Embryonic facial prominence (tissue), 1 donor: Measurements from ENCODE around the gene TMOD1.
"Not testable (repeated sequence)": the region's sequence is repeated elsewhere in the genome, so short reads cannot be mapped to it uniquely, and the experiment has no call there.

Source experiments
- DNase-seq: peaks from one replicate; pipeline ENCODE4 v3.0.0-alpha.2; 2016; ENCODE audit errors: extremely low spot score

TMOD1 gene

DNA sequence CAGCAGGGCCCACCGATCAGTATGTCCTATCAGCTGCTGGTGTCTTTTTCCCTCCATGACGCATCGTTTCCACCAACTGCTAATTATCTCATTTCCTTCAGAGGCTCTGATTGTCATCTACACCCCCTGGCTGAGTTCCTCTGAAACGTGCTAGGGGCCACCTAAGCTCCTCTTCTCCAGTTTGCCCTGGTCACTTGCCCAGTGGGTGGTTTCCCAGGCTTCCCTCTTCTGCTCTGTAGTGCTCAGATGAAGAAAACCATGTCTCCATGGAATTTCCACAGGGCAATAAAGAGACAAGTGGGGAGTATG lies 66.4 kb downstream of the TMOD1 start:
- no peak for DNase-seq

GRCh38 chr9:97568461-97569275 lies 67.2 kb downstream of the TMOD1 start:
- no peak for DNase-seq

DNA sequence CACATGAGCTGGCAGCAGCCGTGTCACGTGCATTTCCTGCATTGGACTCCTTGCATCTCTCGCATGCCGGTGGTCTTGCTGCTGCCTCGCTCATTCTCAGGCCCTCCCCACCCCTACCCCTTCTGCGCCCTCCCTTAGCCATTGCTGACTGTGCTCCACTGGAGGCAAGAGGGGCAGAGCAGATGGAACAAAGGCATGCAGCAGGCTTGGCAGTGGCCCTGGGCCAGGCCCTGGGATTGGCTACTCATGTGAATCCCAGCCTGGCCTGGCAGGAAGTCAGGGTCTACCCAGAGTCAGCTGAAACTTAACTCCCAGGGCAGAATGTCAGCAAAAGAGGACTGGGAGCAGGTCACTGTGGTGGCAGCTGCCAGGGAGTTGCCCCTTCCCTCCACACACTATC lies 69.4 kb downstream of the TMOD1 start:
- DNase-seq: no peak

DNA sequence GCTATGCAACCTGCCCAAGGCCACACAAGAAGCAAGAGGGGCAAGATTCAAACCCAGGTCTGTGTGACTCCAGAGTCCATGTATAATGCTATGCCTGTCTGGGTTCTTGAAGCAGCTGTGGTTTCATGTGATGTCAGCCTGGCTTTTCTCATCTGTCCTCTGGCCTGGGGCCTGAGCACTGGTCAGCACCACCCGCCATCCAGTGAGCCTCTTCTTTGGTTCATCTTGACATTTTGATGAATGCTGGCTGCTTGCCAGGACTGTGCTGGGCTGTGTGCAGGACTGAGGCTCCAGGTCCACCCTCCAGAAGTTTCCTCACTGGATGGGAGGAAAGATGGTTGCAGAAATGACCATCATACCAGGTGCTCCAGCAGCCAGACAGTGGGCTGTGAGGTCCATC lies 70.2 kb downstream of the TMOD1 start:
- no peak for DNase-seq

- DNase-seq: no peak
Measured at GRCh38 chr9:97572196-97572891, 70.9 kb downstream of the TMOD1 start.

GRCh38 chr9:97572892-97573365 lies 71.5 kb downstream of the TMOD1 start:
- DNase-seq: no peak

GRCh38 chr9:97573482-97574073 lies 72.1 kb downstream of the TMOD1 start:
- no peak for DNase-seq

- not testable (repeated sequence) for DNase-seq
Measured at GRCh38 chr9:97574101-97574571, 72.7 kb downstream of the TMOD1 start.

DNA sequence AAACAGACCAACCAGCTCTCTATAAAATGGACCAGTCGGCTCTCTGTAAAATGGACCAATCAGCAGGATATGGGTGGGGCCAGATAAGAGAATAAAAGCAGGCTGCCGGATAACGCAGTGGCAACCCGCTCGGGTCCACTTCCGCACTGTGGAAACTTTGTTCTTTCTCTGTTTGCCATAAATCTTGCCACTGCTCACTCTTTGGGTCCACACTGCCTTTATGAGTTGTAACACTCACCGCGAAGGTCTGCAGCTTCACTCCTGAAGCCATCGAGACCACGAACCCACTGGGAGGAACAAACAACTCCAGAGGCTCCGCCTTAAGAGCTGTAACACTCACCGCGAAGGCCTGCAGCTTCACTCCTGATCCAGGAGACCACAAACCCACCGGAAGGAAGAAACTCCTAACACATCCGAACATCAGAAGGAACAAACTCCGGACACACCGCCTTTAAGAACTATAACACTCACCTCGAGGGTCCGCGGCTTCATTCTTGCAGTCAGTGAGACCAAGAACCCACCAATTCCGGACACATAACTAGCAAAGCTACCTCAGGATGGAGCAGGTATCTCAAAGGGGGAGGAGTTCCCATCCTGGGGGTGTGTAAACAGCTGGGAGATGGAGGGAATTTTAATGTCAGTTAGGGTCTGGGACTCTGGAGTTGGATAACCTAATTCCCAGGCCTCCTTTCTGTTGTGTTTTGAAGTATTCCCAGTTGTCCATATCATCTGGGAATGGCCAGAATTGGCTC lies 73.6 kb downstream of the TMOD1 start:
- not testable (repeated sequence) for DNase-seq

DNA sequence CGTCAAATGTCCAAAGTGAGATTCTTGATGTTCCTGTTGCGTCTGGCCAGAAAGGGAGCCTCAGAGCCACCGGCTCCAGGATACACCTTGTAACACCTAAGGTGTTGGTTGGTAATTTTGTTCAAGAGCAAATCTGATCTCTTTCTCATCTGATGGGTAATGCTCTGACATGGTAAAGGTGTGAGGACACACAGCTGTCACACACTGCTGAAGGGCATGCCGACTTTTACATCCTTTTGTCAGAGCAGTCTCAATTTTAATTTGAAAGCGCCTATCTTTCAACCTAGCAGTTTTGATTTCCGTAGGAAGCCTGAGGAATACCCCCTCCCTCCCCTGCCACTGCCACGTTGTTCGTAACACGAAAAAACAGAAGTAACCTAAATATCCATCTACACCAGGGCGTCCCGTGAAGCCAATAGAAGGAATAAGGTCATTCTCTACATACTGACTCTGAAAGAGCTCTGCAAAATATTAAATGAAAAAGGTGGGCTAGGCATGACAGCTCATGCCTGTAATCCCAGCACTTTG lies 74.3 kb downstream of the TMOD1 start:
- no peak for DNase-seq

DNA sequence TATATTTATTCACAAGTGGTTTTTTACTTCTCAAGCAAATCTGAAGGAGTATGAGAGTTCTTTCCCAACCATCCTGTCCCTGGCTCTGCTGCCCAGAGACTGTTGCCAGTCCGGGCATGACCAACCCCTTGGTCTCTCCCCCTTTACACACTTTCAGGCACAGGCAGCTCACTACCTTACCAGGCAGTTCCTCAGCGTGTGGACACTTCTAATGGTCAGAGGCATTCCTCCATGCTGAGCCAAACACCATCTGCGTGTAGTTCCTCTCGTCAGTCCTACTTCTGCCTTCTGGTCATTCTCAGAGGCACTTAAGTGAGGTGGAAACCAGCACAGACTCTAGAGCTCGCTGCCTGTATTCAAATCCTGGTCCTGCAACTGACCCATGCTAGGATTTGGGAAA lies 75.6 kb downstream of the TMOD1 start:
- no peak for DNase-seq

GRCh38 chr9:97578846-97579245 lies 77.4 kb downstream of the TMOD1 start:
- DNase-seq: no peak

GRCh38 chr9:97579914-97580313 lies 78.4 kb downstream of the TMOD1 start:
- no peak for DNase-seq

- DNase-seq: not testable (repeated sequence)
Measured at GRCh38 chr9:97581590-97581989, 80.1 kb downstream of the TMOD1 start.

DNA sequence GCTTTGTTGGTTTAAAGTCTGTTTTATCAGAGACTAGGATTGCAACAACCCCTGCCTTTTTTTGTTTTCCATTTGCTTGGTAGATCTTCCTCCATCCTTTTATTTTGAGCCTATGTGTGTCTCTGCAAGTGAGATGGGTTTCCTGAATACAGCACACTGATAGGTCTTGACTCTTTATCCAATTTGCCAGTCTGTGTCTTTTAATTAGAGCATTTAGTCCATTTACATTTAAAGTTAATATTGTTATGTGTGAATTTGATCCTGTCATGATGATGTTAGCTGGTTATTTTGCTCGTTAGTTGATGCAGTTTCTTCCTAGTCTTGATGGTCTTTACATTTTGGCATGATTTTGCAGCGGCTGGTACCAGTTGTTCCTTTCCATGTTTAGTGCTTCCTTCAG lies 83.3 kb downstream of the TMOD1 start:
- not testable (repeated sequence) for DNase-seq

DNA sequence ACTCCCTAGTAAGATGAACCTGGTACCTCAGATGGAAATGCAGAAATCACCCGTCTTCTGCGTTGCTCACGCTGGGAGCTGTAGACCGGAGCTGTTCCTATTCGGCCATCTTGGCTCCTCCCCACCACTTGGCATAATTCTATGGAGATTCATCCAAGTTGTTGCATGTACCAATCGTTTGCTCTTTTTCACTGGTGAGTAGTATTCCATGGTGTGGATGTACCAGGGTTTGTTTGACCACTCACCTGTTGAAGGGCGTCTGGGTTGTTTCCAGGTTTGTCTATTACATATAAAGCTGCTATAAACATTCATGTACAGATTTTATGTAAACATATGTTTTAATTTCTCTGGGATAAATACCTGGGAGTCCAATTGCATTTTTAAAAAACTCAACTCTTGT lies 85.4 kb downstream of the TMOD1 start:
- not testable (repeated sequence) for DNase-seq

- DNase-seq: no peak
Measured at GRCh38 chr9:97591535-97591934, 90.1 kb downstream of the TMOD1 start.

DNA sequence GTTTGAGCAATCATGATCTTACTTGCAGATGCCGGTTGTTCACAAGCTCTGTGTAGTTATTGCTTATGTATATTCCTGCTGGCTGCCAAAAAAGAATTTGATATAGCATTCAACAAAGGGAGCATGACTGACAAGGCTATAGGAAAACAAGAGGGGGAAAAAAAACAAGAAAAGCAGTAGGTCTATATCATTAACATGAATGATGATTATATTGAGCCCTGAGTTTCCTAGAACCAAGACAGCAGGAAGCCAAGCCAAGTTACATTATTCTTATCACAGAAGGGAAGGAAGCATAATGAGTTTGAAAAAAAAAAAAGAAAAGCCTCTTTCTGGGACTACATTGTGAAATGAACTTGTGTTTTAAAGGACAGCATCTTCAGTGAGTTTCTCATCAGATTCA lies 90.7 kb downstream of the TMOD1 start:
- DNase-seq: no peak

DNA sequence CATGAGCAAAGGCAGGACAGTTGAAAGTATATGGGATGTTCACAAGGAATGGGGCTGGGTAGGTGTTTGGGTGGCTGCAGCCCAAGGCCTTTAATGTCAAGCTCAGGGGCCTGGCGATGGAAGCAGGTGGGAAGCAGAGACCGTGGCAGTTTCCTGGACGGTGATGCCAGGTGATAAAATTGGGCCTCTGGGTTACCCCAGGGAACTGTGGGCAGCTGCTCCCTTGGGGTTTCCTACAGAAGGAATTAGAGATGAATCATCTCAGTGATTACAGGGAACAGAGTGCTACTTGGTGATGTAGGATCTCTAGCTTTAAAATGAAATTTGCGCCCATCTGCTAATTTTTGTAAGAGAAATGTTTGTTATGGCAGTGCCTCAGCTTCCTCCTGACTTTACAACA lies 92.5 kb downstream of the TMOD1 start:
- DNase-seq: no peak

DNA sequence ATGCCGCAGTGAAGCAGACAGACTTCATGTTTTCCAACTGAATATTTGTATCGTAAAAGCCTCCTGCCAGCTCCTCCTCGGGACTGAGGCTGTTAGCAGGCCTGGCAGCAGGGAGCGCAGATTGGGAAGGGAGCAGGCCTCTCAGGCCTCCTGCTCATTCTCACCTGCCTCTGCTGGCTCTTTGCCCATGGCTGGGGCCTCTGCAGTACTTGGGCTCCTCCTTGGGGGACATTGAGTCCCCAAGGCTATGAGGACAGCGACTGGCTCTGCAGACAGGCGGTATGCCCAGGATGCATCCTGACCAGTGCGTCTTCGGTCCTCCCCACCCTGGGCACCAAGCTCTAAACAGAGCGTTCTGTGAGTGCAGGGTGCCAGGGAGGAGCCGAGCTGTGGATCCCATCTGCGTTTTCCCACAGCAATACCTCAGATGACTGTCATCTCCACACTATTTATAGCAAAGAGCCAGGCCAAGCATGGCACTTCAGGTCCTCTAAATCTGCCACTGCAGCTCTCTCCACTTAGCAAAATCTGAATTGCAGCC lies 93.0 kb downstream of the TMOD1 start:
- no peak for DNase-seq

GRCh38 chr9:97596906-97597305 lies 95.4 kb downstream of the TMOD1 start:
- DNase-seq: no peak
